Pancreas (tissue), 10 donors: Measurements from ENCODE around the gene HSPBP1. TPM values are rescaled to one million over a fixed set of nuclear protein-coding genes. Genes with fewer than 3 reads are reported as not detected.
A peak's percentile ranks its signal among the peaks of the same experiment; 100 is the strongest.

Experiments used
- ATAC-seq, 4 donors: fragments of 200-7000 bp; cut with Tn5 transposase; one replicate each; pipeline versions ENCODE4 v1.8.0 to v1.9.1; 2020; ENCODE audit warnings: mild to moderate bottlenecking in 4 of 4, moderate library complexity in 4 of 4
- DNase-seq, 6 donors: peaks; one replicate each; pipeline ENCODE4 v3.0.0-alpha.2; 2020
- FAIRE-seq: peaks from 2 replicates; lab custom pipeline; 2012; peaks lifted over from hg19 to GRCh38; lab: Jason Lieb, UNC
- H3K27ac ChIP-seq, 4 donors: fragments of 200-600 bp; sonication (generic); 1 replicate in 3 of 4; 2 replicates in 1 of 4; pipeline versions ENCODE4 v1.5.0 to v1.8.0; 2020
- H3K27me3 ChIP-seq, 4 donors: fragments of 200-600 bp; one replicate each; pipeline ENCODE4 v1.8.0; 2021
- H3K36me3 ChIP-seq, 3 donors: fragments of 200-600 bp; sonication (generic) in 1 of 3; one replicate each; pipeline versions ENCODE4 v1.5.0 to v1.8.0; 2020 to 2021
- H3K4me1 ChIP-seq, 3 donors: fragments of 200-600 bp; one replicate each; pipeline ENCODE4 v1.8.0; 2021
- H3K4me3 ChIP-seq, 4 donors: fragments of 200-600 bp; sonication (generic) in 2 of 4; one replicate each; pipeline versions ENCODE4 v1.5.0 to v1.8.0; 2020 to 2021
- H3K9me3 ChIP-seq, 4 donors: fragments of 200-600 bp; one replicate each; pipeline ENCODE4 v1.8.0; 2021
- CTCF ChIP-seq, 4 donors: fragments of 200-600 bp; sonication (generic) in 3 of 4; IDR thresholded peaks; one replicate each; pipeline versions ENCODE4 v1.5.0 to v1.8.0; 2021; ENCODE audit warnings: antibody characterized with exemption in 4 of 4
- WGBS, 2 donors: extraction: QIAGEN DNeasy Blood & Tissue Kit; methylation state at CpG; one replicate each; pipeline ENCODE4 v1.1.7; 2013; 5-methylcytosine and 5-hydroxymethylcytosine counted together
- intact Hi-C, 3 donors: fragments of 100-400 bp; cut with DNase I; formaldehyde crosslinking; loops; one replicate each; pipeline versions ENCODE4 v1.11.1 to v1.14.2; 2022
- polyA plus RNA-seq, 2 donors: library from polyadenylated mRNA; stranded (reverse); fragments of 200-250 nt; gene quantifications; one replicate each; pipeline ENCODE4 v1.2.3, GENCODE V29; 2013
- total RNA-seq, 6 donors: library from RNA; stranded (reverse); fragmentation: NEBNext Ultra II Directional in 4 of 6; extraction: Animal tissue kit (Norgen Biotek cat#: 25700) in 4 of 6; gene quantifications; one replicate each; pipeline versions ENCODE4 v1.2.1 to v1.2.4, GENCODE V29; 2021 to 2023
- donor health status: healthy with polysubstance abuse.
- donor health status: DM: no; HTN: no; CAD: no; lungs with moderate emphysema.
- donor health status: DM: no; HTN: no; CAD: no.
- donor health status: control.
- donor health status: control.
- donor health status: Bipolar disorder and iron deficiency.
- donor health status: DM: yes; HTN: yes; CAD: no.
- donor health status: DM: no; HTN: no; CAD: no.
- donor health status: DM: no; HTN: no; CAD: no.
- donor health status: DM: yes; HTN: yes; CAD: no.

The HSPBP1 gene
- total and polyA plus RNA-seq, 8 donors: 7.0 to 29.5 (median 12.8) TPM

- intact Hi-C loops: no loop called here
- ATAC-seq (no peak), DNase-seq (no peak), FAIRE-seq (no peak)
- no peaks in the 10 kb centered on the region for H3K36me3 ChIP-seq
- no peaks in the 10 kb centered on the region for H3K9me3 ChIP-seq
- peaks cover 7 to 28% (median 8%) of the 10 kb centered on the region in 3 donors for H3K4me1 ChIP-seq
- WGBS, 2 donors: 56 to 59% methylated on average over 17 of the region's 17 CpGs
- H3K4me3 ChIP-seq: peak overlapping the region in 1 of 4 donors; percentile 99
- H3K27ac ChIP-seq: peak overlapping the region in 1 of 4 donors; percentile 22
- TF ChIP-seq CTCF (IDR thresholded peaks at IDR 0.05): no peak
- H3K27me3 ChIP-seq: no peaks in the 10 kb centered on the region
Observed at GRCh38 chr19:55255618-55256423, 24.1 kb downstream of the HSPBP1 start.

- H3K4me3 ChIP-seq: peak overlapping the region in 1 of 4 donors; percentile 28
Observed at GRCh38 chr19:55254625-55254977, 25.3 kb downstream of the HSPBP1 start.

GRCh38 chr19:55253842-55254624 is 25.9 kb downstream of the HSPBP1 start:
- H3K27ac ChIP-seq: peak overlapping the region in 2 of 4 donors; percentile 22 to 27
- no peak for TF ChIP-seq CTCF (IDR thresholded peaks at IDR 0.05)
- ATAC-seq (no peak), FAIRE-seq (no peak), DNase-seq (no peak)
- H3K4me3 ChIP-seq: peak overlapping the region in 1 of 4 donors; percentile 28
- no peaks in the 10 kb centered on the region for H3K27me3 ChIP-seq
- intact Hi-C loops: no loop called here
- H3K9me3 ChIP-seq: no peaks in the 10 kb centered on the region
- 70% methylated on average over 23 of the region's 23 CpGs for WGBS, 2 donors
- H3K36me3 ChIP-seq: no peaks in the 10 kb centered on the region
- H3K4me1 ChIP-seq: peaks cover 0 to 23% (median 8%) of the 10 kb centered on the region in 3 donors

More at GRCh38 chr19:55254625-55254977, 25.3 kb downstream of the HSPBP1 start:
- FAIRE-seq (no peak), ATAC-seq (no peak), DNase-seq (no peak)
- Histone ChIP-seq H3K36me3 (no peaks in the 10 kb centered on the region), H3K9me3 (no peaks in the 10 kb centered on the region), H3K27me3 (no peaks in the 10 kb centered on the region), H3K4me1 (peaks cover under 1 to 24% (median 8%) of the 10 kb centered on the region in 3 donors), H3K27ac (peak overlapping the region in 2 of 4 donors; percentile 22 to 27)
- intact Hi-C loops: no loop called here
- 73 to 79% methylated on average over 6 of the region's 6 CpGs for WGBS, 2 donors
- TF ChIP-seq CTCF (IDR thresholded peaks at IDR 0.05): no peak

- Histone ChIP-seq H3K4me1 (peaks cover 0 to 23% (median 8%) of the 10 kb centered on the region in 3 donors), H3K9me3 (no peaks in the 10 kb centered on the region), H3K27me3 (no peaks in the 10 kb centered on the region), H3K36me3 (no peaks in the 10 kb centered on the region), H3K4me3 (no peak overlapping the region), H3K27ac (no peak overlapping the region)
- 86 to 88% methylated on average over 21 of the region's 21 CpGs for WGBS, 2 donors
- TF ChIP-seq CTCF (IDR thresholded peaks at IDR 0.05): no peak
- intact Hi-C loops: no loop called here
- ATAC-seq (no peak), FAIRE-seq (no peak), DNase-seq (no peak)
Observed at GRCh38 chr19:55252760-55253663, 26.9 kb downstream of the HSPBP1 start.
